ENCODE results near the gene LDLRAD3.
"Not testable (repeated sequence)": the region's sequence is repeated elsewhere in the genome, so short reads cannot be mapped to it uniquely, and the experiment has no call there.

The LDLRAD3 gene, protein sequence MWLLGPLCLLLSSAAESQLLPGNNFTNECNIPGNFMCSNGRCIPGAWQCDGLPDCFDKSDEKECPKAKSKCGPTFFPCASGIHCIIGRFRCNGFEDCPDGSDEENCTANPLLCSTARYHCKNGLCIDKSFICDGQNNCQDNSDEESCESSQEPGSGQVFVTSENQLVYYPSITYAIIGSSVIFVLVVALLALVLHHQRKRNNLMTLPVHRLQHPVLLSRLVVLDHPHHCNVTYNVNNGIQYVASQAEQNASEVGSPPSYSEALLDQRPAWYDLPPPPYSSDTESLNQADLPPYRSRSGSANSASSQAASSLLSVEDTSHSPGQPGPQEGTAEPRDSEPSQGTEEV

DNA sequence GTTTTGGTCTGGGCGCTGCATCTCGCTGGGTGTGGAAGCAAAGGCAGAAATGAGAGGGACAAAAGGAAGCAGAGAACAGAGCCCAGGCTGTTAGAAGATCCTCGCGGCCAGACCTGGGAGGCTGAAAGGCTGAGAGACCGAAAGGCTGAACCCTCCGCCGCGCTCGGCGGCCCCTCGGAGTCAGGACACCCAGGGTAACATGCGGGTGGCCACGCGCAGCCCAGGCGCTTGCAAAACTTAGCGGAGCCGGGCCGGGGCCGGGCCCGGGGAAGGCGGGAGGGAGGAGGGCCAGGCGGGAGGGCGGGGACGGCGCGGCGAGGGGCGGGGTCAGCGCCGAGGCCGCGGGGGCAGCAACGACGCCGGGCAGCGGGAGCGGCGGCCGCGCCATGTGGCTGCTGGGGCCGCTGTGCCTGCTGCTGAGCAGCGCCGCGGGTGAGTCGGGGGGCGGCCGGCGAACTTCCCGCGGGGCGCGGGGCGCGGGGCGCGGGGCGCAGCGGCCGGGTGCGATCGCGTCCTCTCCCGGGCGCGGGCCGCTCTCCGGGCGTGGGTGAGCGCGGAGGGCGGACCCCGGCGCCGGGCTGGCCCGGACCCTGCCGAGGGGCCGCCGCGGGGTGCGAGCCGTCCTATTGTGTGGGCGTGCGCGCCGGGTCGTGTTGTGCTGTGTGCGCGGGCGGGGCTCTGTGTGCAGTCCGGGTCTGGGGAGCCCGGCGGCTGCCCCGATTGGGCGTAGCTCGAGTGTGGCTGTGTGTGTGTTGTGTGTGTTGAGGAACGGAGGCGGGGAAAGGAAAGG, at the start of gene LDLRAD3:
Gene LDLRAD3 (plus strand): TSS at position 350 of the 790 bp plus-strand sequence. CDS start 37 bp downstream, at position 387.
- peak; percentile 87 for DNase-seq (ENCODE audit: low spot score)

DNA sequence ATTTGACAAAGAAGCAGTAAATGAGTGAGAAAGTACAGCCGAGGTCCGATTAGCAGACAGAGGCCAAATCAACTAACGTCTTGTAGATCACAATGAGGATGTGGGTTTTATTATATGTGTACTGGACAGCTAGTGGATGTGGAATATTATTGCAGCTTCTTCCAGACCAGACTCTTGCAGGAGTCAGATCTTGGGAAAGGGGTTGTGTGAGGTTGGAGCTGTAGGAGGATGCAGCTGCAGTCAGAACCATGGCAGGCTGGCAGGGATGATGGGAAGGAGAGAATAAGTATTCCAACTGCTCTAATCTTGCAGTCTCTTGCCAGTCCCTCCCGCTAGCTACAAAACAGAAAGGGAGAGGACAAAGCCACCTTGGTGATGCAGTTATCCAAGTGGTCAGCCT, 46.8 kb upstream of the LDLRAD3 start:
- DNase-seq (ENCODE audit: low spot score), result no peak

DNA sequence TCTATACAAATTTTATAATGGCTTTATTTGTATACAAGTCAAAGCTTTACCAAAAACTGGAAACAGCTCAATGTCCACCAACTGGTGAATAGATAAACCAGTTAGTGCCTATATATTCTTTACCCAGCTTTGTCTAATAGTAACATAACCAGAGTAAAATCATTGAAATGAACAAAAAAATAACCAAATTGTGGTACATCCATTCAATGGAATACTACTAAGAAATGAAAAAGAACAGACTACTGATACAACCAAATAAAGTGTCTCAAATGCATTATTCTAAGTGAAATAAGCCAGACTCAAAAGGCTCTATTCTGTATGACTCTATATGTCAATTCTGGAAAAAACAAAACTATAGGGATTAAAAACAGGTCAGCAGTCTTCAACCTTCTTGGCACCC, 40.9 kb upstream of the LDLRAD3 start:
- DNase-seq (ENCODE audit: low spot score), result no peak

DNA sequence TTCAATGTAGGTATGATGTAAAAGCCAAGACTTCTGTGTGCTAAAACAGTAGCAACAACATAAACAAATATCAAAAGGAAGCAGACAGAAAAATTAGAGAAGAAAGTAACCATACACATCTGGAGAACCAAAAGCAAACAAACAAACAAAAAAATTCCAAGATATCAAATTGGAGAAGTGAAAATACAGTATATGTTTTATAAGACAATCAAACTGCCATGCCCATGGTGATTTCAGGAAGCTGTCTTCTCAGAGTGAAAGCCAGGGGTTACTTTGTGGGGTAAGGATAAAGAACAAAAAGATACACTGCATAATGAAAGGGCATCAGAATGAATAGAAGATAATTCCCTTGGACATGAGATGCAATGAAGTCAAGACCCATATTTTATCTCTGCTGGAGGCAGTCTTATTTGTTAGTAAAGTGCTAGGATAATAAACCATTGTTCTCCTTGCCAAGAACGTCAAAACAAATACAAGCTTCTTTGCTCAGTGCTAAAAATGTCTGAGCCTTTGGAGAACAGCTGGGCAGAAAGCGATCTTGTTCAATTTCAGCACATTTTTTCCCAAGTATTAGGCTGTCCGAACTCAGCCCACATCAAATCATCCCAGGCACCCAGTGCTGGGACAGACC, 38.1 kb upstream of the LDLRAD3 start:
- no peak for DNase-seq (ENCODE audit: low spot score)

DNA sequence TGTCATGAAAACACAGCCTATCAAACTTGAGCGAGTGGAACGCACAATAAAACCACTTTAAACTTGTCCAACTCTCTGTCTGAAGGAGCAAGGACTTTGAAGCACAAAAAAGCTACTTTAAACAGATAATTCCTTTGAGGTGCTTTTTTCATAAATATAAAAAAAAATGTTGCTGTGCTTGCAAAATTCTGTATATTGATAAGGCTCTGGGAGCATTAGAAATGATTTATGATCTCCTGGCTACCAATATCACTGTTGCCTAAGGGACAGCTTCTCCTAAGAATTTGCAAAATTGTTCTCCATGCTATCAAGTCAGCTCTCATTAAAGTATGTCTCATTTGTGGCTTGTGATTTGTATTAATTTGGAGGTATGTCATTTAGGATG, 37.6 kb upstream of the LDLRAD3 start:
- no peak for DNase-seq (ENCODE audit: low spot score)

DNA sequence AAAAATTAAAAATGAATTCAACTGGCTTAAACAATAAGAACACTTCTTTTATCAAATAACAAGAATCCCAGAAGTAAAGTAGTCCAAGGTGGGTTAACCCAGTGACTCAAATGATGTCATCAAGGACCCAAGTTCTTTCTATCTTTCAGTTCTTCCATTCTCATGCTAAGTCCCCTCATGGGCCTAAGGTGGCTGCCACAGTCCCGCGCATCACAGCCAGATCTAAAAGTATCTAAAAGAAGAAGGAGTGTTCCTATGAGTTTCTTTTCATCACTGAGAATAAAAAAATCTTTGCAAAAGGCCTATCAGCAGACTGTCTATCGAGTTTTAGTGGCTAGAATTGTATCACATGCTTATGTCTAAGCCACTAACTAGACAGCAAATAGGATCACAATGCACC, 37.2 kb upstream of the LDLRAD3 start:
- DNase-seq (ENCODE audit: low spot score), result no peak

DNA sequence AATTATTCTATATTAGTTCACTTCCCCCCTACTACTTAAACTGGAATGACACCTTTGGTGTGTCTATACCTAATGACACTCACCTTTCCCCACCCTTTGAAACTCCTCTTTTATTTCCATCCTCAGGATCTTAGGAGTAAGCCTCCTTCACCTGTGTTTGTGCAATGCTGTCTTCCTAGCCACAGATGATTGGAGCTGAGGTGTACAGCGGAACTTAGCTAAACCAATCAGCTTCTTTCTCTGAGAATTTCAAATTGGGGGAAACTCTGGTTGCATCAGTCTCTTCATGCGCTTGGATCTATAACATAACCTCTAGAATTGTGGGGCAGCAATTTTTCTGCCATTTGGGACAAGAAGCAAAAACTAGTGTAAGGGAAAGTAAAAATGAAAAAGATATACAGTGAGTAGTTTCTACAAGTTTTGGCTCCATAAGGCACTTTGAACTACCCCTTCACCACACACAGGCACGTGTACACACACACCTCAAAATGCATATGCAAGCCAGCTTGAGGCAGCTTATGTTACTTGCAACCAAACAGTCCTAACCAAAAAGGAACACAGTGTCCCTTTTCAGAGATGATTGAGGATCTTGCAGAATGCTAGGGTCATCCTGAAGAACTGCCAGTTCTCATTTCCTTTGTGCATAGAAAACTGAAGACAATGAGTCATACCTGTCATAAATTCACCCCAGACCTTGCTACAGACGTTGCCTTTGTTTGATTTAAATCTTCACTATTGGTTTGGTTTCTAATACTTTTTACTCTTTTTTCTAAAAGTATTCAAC, 36.0 kb upstream of the LDLRAD3 start:
- DNase-seq (ENCODE audit: low spot score), result peak; percentile 25

DNA sequence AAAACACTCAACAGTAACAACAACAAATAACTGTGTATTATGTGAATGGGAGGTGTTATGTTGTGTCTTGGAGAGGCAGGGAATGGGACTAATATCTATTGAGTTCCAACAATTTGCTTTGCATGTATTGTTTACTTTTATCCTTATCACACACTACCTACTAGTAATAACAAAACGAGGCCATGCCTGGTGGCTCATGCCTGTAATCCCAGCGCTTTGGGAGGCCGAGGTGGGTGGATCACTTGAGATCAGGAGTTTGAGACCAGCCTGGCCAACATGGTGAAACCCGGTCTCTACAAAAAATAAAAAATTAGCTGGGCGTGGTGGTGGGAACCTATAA, 35.5 kb upstream of the LDLRAD3 start:
- DNase-seq (ENCODE audit: low spot score), result not testable (repeated sequence)

DNA sequence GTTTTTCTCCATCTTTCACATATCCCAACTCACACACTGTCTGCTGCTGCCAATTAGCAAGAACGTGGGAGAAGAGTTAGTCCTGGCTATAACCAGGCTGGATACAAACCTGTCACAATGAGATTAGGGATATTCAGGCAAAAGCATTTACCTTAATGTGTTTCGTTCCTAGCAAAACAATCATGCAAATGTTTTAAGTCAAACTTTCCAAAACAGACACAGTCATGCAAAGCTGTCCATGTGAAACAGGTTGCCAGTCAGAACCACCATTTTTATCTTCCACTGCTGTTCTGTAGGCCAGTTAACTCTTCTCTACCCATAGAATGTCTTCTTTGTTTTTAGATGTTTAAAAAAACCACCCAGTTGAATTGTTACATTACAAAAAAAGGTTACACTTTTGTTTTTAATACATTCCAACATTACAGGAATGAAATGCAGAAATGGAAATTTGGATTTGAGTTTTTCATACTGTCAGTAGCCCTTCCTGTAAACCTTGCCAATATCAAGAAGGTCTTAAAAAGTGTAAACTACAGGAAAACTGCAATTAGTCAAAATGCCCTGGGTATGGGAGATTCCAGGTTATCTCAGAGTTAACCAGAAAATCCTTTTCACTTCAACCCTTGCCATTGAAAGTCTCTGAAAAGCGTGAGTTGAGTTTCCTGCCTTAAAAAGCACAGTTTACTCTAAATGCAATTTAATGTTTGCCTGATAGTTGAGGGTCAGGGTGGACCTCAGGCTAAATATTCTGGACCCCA, 34.2 kb upstream of the LDLRAD3 start:
- no peak for DNase-seq (ENCODE audit: low spot score)

DNA sequence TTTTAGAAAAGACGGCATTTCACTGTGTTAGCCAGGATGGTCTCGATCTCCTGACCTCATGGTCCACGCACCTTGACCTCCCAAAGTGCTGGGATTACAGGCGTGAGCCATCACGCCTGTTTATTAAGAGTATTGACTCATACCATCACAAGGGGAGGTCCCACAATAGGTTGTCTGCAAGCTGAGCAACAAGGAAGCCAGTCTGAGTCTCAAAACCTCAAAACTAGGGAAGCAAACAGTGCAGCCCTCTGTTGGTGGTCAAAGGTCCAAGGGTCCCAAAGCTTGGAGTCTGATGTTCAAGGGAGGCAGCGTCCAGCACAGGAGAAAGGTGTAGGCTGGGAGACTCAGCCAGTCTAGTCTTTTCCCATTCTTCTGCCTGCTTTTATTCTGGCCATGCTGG, 32.8 kb upstream of the LDLRAD3 start:
- no peak for DNase-seq (ENCODE audit: low spot score)

DNA sequence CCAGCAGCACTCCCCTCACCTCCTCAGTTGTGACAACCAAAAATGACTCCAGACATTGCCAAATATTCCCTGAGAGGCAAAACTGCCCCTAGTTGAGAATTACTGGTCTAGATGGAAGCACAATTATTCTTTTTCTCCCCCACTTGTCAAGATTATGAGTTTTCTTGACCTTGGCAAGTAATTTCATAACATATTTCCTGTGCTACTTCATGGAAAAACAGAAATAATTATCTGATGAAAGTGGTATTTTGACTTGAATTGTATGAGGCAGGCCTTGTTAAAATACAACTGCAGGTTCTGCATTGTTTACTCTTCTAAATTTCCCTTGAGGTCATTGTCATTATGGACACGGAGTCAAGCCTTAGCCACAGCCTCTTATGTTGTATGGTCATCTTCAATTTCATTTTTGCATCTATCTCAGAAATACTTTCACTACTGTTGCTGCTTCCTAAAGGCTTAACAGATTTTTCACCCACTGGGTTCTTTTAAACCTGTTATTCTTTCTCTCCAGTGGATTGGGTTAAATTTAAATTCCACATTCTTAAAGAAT, 32.2 kb upstream of the LDLRAD3 start:
- no peak for DNase-seq (ENCODE audit: low spot score)

DNA sequence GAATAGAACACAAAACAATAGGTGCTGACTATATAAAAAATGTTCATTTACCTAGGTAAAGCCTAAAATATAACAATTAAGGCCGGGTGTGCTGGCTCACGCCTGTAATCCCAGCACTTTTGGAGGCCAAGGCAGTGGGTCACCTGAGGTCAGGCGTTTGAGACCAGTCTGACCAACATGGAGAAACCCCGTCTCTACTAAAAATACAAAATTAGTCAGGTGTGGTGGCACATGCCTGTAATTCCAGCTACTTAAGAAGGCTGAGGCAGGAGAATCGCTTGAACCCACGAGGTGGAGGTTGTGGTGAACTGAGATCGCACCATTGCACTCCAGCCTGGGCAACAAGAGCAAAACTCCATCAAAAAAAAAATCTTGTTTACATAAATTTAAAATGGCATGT, 31.4 kb upstream of the LDLRAD3 start:
- DNase-seq (ENCODE audit: low spot score), result not testable (repeated sequence)

DNA sequence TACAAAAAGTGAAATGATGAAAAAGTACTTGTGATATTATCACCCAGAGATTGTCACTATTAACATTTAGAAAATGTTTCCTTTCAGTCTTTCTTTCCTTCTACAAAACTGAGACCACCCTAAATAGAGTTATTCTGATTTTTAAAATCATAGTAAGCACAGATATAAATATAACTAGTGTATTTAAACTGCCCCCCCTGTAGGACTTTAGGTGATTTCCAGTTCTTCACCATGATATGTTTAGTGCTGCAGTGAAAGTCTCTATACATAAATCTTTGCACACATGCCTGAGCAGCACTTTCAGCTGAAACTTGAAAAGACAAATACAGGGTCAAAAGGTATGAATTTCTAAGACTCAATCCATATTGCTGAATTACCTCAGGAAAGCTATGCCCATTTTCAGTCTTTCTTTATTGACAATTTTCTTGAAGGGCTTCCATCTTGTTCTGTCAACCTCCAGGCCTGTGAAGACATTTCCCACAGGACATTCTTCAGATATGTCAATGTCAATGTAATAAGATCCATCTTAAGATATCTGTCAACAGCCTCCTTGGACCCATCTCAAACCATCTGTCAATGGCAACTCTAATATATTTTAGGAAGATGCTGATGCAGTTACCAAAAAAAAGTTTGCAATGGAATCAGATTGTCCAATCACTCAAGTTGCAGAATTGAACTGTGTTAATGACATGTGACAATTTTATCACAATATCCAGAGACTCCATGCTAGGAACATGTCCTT, 30.8 kb upstream of the LDLRAD3 start:
- DNase-seq (ENCODE audit: low spot score), result no peak

DNA sequence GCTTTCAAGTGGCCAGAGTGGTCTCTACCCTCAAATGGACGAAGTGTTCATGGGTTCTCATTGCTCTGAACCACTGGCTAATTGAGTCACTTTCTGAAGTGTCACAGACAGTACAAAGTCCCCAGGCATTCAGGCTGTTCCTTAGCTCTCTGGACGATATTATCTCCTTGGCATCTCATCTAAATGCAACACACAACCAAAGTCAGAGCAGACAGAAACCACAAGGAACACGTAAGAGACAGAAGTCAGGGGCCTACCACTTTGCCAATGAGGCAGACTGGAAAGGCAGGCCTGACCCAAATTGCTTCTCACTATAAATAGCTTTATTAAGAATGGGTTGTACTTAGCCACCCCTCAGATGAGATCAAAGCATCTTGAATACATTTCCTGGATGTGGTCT, 29.0 kb upstream of the LDLRAD3 start:
- DNase-seq (ENCODE audit: low spot score), result no peak

DNA sequence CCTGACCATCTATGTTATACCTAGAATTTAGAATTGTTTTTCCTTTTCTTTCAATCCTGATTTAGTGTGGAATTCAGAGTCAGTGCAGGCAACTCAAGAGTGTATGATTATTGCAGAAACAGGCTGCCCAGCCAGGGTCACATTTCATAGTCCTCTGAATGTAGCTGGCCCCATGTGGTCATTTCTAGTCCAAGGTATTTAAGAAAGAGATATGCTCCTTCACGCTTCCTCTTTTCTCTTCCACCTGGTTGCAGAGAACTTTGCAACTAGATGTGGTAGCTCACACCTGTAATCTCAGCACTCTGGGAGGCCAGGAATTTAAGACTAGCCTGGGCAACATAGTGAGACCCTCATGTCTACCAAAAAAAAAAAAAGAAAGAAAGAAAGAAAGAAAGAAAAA, 27.6 kb upstream of the LDLRAD3 start:
- DNase-seq (ENCODE audit: low spot score), result no peak

DNA sequence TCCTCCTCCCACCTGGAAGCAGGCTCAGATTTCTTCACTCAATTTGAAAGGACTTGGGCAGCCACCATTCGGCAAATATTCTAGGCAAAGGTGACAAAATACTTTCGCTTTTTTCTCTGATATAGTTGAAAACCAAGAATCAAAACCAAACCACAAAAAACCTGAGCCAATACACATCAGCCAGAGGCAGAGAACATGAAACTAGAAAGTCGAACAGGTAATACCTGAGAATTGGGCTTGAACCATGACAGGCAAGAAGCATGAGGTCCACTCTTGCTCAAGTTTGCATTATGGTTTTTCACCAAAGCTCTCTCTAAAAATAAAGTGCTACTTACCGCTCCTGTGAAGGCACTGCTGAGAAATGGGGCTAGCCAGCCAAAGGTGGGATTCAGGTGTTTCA, 26.2 kb upstream of the LDLRAD3 start:
- DNase-seq (ENCODE audit: low spot score), result no peak

DNA sequence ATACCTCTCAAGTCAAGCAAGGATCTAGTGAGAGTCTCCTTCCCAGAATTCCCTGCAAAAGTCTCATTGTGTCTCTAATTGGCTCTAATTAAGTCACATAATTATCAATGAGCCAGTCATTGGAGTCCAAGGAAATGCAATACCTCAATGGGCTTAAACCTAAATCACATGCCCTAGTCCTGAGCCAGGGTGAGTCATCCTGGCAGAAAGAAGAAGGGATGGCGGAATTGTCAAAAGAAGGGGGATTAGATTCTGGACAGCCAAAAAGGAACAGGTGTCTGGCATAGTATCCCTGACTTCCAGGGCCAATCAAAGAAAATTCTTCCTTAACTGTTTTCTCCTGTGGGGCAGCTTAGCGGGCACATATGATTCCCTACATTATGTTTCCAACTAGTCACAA, 25.1 kb upstream of the LDLRAD3 start:
- DNase-seq (ENCODE audit: low spot score), result no peak

DNA sequence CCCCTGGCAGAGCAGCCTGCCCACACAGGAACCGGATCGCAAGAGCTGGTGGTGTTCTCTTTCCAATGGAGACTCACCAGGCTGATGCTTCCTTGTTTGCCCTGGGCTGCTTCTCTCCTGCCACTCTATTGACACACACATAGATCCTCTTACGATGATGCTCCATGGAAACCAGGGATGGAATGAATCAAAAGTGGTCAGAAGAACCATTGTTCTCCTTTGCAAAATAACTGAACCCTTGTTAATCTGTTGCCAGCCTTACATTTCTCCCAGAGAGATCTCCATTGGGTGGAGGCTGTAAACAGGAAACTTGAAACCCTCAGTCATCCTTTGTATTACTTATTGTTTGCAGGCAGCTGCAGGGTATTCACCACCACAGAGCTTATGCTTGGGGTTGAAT, 24.6 kb upstream of the LDLRAD3 start:
- no peak for DNase-seq (ENCODE audit: low spot score)

DNA sequence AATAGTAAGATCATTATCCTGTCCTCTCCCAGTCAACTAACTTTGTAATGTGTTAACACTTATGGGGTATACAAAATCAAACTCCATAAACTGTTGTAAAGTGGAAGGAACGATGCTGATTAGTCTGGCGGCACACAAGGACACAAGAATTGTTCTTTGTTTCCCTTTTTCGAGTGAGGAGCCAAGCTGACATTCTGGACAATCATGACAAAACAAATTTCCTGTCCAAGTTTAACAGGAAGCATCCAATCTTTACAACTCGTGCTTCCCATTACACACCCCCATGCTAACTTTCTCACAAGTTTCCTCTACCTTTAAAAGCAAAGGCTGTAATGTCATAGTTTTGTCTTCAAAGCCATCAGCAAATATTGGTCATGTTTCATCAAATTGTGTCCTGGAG, 20.4 kb upstream of the LDLRAD3 start:
- DNase-seq (ENCODE audit: low spot score), result no peak

DNA sequence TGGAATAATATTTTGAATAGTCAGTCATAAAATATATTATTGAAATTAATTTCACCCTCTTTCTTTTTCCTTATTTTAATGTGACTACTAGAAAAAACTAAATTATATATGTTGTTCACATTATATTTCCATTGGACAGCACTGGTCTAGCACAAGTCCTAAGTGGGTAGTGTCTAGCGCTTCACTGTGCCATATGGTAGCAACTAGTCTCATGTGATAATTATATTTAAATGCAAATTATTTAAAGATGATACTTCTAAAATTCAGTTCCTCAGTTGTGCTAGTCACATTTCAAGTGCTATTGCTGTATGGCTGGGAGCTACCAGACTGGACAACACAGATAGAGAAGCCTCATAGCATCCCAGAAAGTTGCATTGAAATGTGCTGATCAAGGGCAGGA, 19.1 kb upstream of the LDLRAD3 start:
- no peak for DNase-seq (ENCODE audit: low spot score)

DNA sequence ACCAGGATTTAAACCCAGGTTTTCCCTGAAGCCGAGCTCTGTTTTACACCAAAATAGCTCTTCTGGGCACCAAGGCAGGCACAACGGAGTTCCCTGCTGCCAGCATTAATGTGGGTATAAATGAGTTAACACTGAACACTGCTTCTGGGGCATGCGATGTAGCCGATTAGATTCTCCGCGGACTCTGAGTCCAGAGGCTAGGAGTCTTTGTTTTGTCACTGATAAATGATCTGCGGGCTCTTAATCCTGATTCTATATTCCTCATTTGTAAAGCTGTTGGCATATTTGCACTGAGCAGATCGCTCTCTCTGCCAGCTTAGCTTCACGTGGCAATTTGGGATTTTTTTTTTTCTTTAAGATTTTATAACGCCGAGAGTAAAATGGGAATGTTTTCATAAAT, 16.8 kb upstream of the LDLRAD3 start:
- DNase-seq (ENCODE audit: low spot score), result no peak
